CD14-positive monocyte (primary cell): Measurements from ENCODE around the gene TIRAP. TPM values are rescaled to one million over a fixed set of nuclear protein-coding genes. Genes with fewer than 3 reads are reported as not detected.

Source experiments
- DNase-seq, 3 donors: peaks; one replicate each; pipeline ENCODE4 v3.0.0-alpha.2; 2011 to 2022
- H2AFZ ChIP-seq: 2 replicates; pipeline ENCODE4 v1.6.0; 2012; ENCODE audit warnings: mild to moderate bottlenecking, low read depth, low read length, inconsistent platforms; ENCODE audit not compliant: insufficient read depth, poor library complexity, severe bottlenecking
- H3K27ac ChIP-seq, 2 donors: 1 replicate in 1 of 2; 2 replicates in 1 of 2; pipeline ENCODE4 v1.5.1; 2012 to 2013; ENCODE audit warnings: low read length in 2 of 2, control low read depth in 1 of 2, inconsistent platforms in 1 of 2, low read depth in 1 of 2, mild to moderate bottlenecking in 1 of 2
- H3K27me3 ChIP-seq, 2 donors: one replicate each; pipeline versions ENCODE4 v1.6.0 to v1.6.1; 2011 to 2013; ENCODE audit warnings: low read length in 2 of 2; ENCODE audit not compliant: control insufficient read depth in 2 of 2, insufficient read depth in 2 of 2
- H3K36me3 ChIP-seq, 2 donors: replicated peaks in 1 of 2; 1 replicate in 1 of 2; 2 replicates in 1 of 2; pipeline versions ENCODE4 v1.5.1 to v1.6.1; 2012 to 2013; ENCODE audit warnings: low read length in 2 of 2, control low read depth in 1 of 2, inconsistent platforms in 1 of 2, mild to moderate bottlenecking in 1 of 2; ENCODE audit not compliant: insufficient read depth in 2 of 2, control insufficient read depth in 1 of 2
- H3K4me1 ChIP-seq, 2 donors: 1 replicate in 1 of 2; 2 replicates in 1 of 2; pipeline versions ENCODE4 v1.5.1 to v1.6.1; 2012 to 2013; ENCODE audit warnings: low read length in 2 of 2, control low read depth in 1 of 2, inconsistent platforms in 1 of 2, mild to moderate bottlenecking in 1 of 2, moderate library complexity in 1 of 2; ENCODE audit not compliant: insufficient read depth in 2 of 2, control insufficient read depth in 1 of 2
- H3K4me2 ChIP-seq: replicated peaks from 2 replicates; pipeline ENCODE3; 2012; ENCODE audit warnings: low read length, moderate library complexity, mild to moderate bottlenecking; ENCODE audit not compliant: poor library complexity, severe bottlenecking; ENCODE audit errors: extremely low read depth
- H3K4me3 ChIP-seq, 3 experiments: fragments of 200-600 bp in 1 of 3; sonication (generic) in 1 of 3; replicated peaks in 1 of 3; 1 replicate in 2 of 3; 2 replicates in 1 of 3; pipeline ENCODE4 v1.5.1; 2011 to 2013; ENCODE audit warnings: low read length in 3 of 3, mild to moderate bottlenecking in 3 of 3, control low read depth in 2 of 3, low read depth in 2 of 3, inconsistent platforms in 1 of 3, moderate library complexity in 1 of 3
- H3K79me2 ChIP-seq: 2 replicates; pipeline ENCODE4 v1.6.0; 2012; ENCODE audit warnings: mild to moderate bottlenecking, control low read depth, inconsistent platforms, low read length, moderate library complexity; ENCODE audit not compliant: insufficient read depth
- H3K9ac ChIP-seq: 2 replicates; pipeline ENCODE4 v1.6.0; 2017; ENCODE audit warnings: low read length, mild to moderate bottlenecking; ENCODE audit not compliant: insufficient read depth, poor library complexity, severe bottlenecking
- H3K9me3 ChIP-seq, 2 donors: replicated peaks in 1 of 2; 1 replicate in 1 of 2; 2 replicates in 1 of 2; pipeline versions ENCODE4 v1.5.1 to v1.6.1; 2012 to 2013; ENCODE audit warnings: low read length in 2 of 2, control low read depth in 1 of 2; ENCODE audit not compliant: control insufficient read depth in 1 of 2, insufficient read depth in 1 of 2
- H4K20me1 ChIP-seq: 2 replicates; pipeline ENCODE4 v1.6.0; 2012; ENCODE audit warnings: mild to moderate bottlenecking, low read length, control low read depth, moderate library complexity; ENCODE audit not compliant: insufficient read depth
- H3K27ac Mint-ChIP-seq, 7 donors: one replicate each; pipeline ENCODE4 v1.8.0; 2020; ENCODE audit warnings: mild to moderate bottlenecking in 7 of 7, mixed read lengths in 7 of 7, moderate library complexity in 6 of 7, inconsistent platforms in 2 of 7
- H3K27me3 Mint-ChIP-seq, 3 donors: one replicate each; pipeline ENCODE4 v1.8.0; 2021 to 2022; ENCODE audit warnings: low read depth in 3 of 3, mild to moderate bottlenecking in 3 of 3, mixed read lengths in 3 of 3, moderate library complexity in 3 of 3, inconsistent platforms in 1 of 3
- H3K36me3 Mint-ChIP-seq, 2 donors: one replicate each; pipeline ENCODE4 v1.8.0; 2020; ENCODE audit warnings: mixed read lengths in 2 of 2, inconsistent platforms in 1 of 2, mild to moderate bottlenecking in 1 of 2
- H3K4me1 Mint-ChIP-seq: one replicate; pipeline ENCODE4 v1.8.0; 2020; ENCODE audit warnings: mild to moderate bottlenecking, mixed read lengths
- H3K4me3 Mint-ChIP-seq, 2 donors: one replicate each; pipeline ENCODE4 v1.8.0; 2020; ENCODE audit warnings: mild to moderate bottlenecking in 2 of 2, mixed read lengths in 2 of 2, moderate library complexity in 1 of 2
- H3K9me3 Mint-ChIP-seq, 7 donors: one replicate each; pipeline ENCODE4 v1.8.0; 2020 to 2022; ENCODE audit warnings: mixed read lengths in 7 of 7, mild to moderate bottlenecking in 6 of 7, moderate library complexity in 6 of 7, inconsistent platforms in 2 of 7
- WGBS: methylation state at CpG from one replicate; pipeline ENCODE4 v1.1.5; 2013; ENCODE audit warnings: missing lambda C conversion rate; ENCODE audit not compliant: insufficient coverage; 5-methylcytosine and 5-hydroxymethylcytosine counted together
- intact Hi-C, 2 donors: fragments of 100-400 bp; cut with micrococcal nuclease; formaldehyde crosslinking; loops; one replicate each; pipeline versions ENCODE4 v1.15.0 to v1.15.1; 2023
- polyA plus RNA-seq, 3 donors: library from polyadenylated mRNA; depleted of rRNA in 1 of 3; unstranded in 2 of 3; stranded (reverse) in 1 of 3; fragments of 300-500 nt in 2 of 3; fragments of >200 nt in 1 of 3; fragmentation: Illumina TruSeq in 2 of 3; gene quantifications; 1 replicate in 2 of 3; 2 replicates in 1 of 3; pipeline ENCODE4 v1.2.3, GENCODE V29; 2012 to 2021
- TF ChIP-seq, protein P1 (sequence below): fragments of 200-600 bp; IDR thresholded peaks from one replicate; pipeline ENCODE4 v1.8.0; 2022; ENCODE audit warnings: antibody characterized with exemption, mild to moderate bottlenecking

Gene TIRAP
- polyA plus RNA-seq, 3 donors, result 7.0 to 13.8 (median 11.1) TPM

DNA sequence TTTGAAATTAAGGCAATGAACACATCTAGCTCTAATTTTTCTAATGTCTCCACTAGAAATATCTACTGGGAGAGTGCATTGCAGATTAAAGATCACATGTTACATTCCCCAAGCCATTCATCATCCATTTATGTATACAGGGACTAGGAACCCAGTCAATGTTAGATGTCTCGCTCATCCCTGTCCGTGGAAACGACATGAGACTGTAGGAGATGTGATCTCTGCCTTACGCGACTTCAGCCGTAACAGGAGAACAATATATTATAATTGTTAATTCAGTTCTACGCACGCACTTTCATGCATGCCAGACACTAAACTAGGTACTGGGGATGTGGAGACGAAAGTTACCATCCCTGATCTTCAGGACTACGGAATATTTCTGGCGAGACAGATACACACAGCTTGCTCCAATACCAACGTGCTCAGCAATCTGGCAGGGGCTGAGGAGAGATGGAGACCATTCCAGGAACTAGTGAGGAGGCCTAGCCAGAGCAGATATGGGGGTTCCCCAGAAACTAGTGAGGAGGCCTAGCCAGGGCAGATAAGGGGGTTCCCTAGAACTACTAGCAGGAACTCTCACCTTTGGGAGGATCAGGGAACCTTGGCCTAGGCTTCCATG, 21.7 kb downstream of the TIRAP start:
- no peaks in the 10 kb centered on the region for H4K20me1 ChIP-seq
- H3K9me3 Mint-ChIP-seq, result no peaks in the 10 kb centered on the region
- peak overlapping the region; percentile 84 for H3K9ac ChIP-seq
- peaks cover 3 to 39% of the 10 kb centered on the region in 2 donors for H3K36me3 ChIP-seq
- peaks cover 17 to 20% of the 10 kb centered on the region in 2 donors for H3K4me1 ChIP-seq
- 90% methylated on average over 4 of the region's 12 CpGs for WGBS
- intact Hi-C loops, result no loop called here
- TF ChIP-seq, protein P1, sequence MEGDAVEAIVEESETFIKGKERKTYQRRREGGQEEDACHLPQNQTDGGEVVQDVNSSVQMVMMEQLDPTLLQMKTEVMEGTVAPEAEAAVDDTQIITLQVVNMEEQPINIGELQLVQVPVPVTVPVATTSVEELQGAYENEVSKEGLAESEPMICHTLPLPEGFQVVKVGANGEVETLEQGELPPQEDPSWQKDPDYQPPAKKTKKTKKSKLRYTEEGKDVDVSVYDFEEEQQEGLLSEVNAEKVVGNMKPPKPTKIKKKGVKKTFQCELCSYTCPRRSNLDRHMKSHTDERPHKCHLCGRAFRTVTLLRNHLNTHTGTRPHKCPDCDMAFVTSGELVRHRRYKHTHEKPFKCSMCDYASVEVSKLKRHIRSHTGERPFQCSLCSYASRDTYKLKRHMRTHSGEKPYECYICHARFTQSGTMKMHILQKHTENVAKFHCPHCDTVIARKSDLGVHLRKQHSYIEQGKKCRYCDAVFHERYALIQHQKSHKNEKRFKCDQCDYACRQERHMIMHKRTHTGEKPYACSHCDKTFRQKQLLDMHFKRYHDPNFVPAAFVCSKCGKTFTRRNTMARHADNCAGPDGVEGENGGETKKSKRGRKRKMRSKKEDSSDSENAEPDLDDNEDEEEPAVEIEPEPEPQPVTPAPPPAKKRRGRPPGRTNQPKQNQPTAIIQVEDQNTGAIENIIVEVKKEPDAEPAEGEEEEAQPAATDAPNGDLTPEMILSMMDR, result no peak
- H3K4me2 ChIP-seq, result peak overlapping the region; percentile 86
- peaks cover 15 to 46% of the 10 kb centered on the region in 2 donors for H3K36me3 Mint-ChIP-seq
- H3K79me2 ChIP-seq, result peaks cover 31% of the 10 kb centered on the region
- peaks cover 24% of the 10 kb centered on the region for H3K4me1 Mint-ChIP-seq
- H3K9me3 ChIP-seq, result no peaks in the 10 kb centered on the region
- peak overlapping the region; percentile 89 to 96 (median 92) for H3K27ac Mint-ChIP-seq
- no peak for DNase-seq
- H3K27ac ChIP-seq, result peak overlapping the region; percentile 68 to 82
- H3K27me3 Mint-ChIP-seq, result peaks cover 0 to 2% (median 2%) of the 10 kb centered on the region in 3 donors
- peak overlapping the region; percentile 70 to 94 (median 91) for H3K4me3 ChIP-seq
- peak overlapping the region; percentile 94 to 99 for H3K4me3 Mint-ChIP-seq
- no peaks in the 10 kb centered on the region for H3K27me3 ChIP-seq
- peak overlapping the region; percentile 97 for H2AFZ ChIP-seq

DNA sequence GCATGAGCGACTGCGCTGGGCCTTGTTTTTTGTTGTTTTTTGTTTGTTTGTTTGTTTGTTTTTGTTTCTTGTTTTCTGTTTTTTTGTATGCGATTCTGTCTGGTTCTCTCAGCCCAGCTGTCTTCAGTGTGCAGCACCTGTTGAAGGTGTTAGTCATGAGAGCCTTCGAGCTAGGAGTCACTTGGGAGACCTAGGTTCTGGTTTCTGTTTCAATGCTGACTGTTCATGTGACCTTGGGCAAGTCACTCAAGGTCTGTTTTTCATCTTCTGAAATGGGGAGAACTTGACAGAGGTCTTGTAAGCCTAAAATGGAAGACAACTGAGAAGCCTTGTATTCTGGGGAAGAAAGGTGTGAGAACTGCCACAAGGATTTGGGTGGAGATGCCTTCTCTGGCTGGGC, 22.8 kb downstream of the TIRAP start:
- no peak overlapping the region for H3K4me3 ChIP-seq
- Mint-ChIP-seq H3K4me3 (no peak overlapping the region), H3K27ac (peak overlapping the region in 4 of 7 donors; percentile 2 to 43 (median 36)), H3K27me3 (peaks cover 0 to 2% (median 2%) of the 10 kb centered on the region in 3 donors), H3K9me3 (no peaks in the 10 kb centered on the region), H3K36me3 (peaks cover 21 to 46% of the 10 kb centered on the region in 2 donors), H3K4me1 (peaks cover 32% of the 10 kb centered on the region)
- peaks cover 31% of the 10 kb centered on the region for H3K79me2 ChIP-seq
- 67% methylated on average over 2 of the region's 4 CpGs for WGBS
- no peak overlapping the region for H3K4me2 ChIP-seq
- peaks cover 4 to 32% of the 10 kb centered on the region in 2 donors for H3K36me3 ChIP-seq
- DNase-seq, result no peak
- TF ChIP-seq, protein P1, result no peak
- no peaks in the 10 kb centered on the region for H4K20me1 ChIP-seq
- H3K27ac ChIP-seq, result no peak overlapping the region
- H3K9ac ChIP-seq, result no peak overlapping the region
- H3K4me1 ChIP-seq, result peaks cover 23 to 31% of the 10 kb centered on the region in 2 donors
- H2AFZ ChIP-seq, result no peak overlapping the region
- no peaks in the 10 kb centered on the region for H3K27me3 ChIP-seq
- H3K9me3 ChIP-seq, result no peaks in the 10 kb centered on the region
- intact Hi-C loops, result no loop called here
